ENCODE results near the gene NRN1. TPM values are rescaled to one million over a fixed set of nuclear protein-coding genes. Genes with fewer than 3 reads are reported as not detected.

The NRN1 gene
- total and polyA plus RNA-seq, 2 experiments from 2014 or later = 0.26 to 0.92 TPM

GRCh38 chr6:5950361-5950785 is 56.4 kb downstream of the NRN1 start:
- no peak overlapping the region for H3K4me3 ChIP-seq
- no peaks in the 10 kb centered on the region for H3K4me1 ChIP-seq (ENCODE audit: low read depth)
- no peak overlapping the region for H3K27ac ChIP-seq
- peak; percentile 2 to 10 for DNase-seq (ENCODE audit: low read depth in 1 of 2, low spot score in 1 of 2)
- no peaks in the 10 kb centered on the region for H3K27me3 ChIP-seq
- H3K36me3 ChIP-seq = no peaks in the 10 kb centered on the region
- peak; percentile 27 for TF ChIP-seq CTCF (IDR thresholded peaks at IDR 0.05; ENCODE audit: low read depth, low read length)
- H3K9me3 ChIP-seq (ENCODE audit: low read depth) = no peaks in the 10 kb centered on the region

Measured in cardiac muscle cell (in vitro differentiated cells and primary cell).